ENCODE data around the gene LINGO3. TPM values are rescaled to one million over a fixed set of nuclear protein-coding genes. Genes with fewer than 3 reads are reported as not detected.
A peak's percentile ranks its signal among the peaks of the same experiment; 100 is the strongest.

The LINGO3 gene
- polyA plus RNA-seq, 1 donor, result 0.14 TPM

GRCh38 chr19:2339644-2340310 is 31.8 kb upstream of the LINGO3 start:
- DNase-seq, result no peak

DNA sequence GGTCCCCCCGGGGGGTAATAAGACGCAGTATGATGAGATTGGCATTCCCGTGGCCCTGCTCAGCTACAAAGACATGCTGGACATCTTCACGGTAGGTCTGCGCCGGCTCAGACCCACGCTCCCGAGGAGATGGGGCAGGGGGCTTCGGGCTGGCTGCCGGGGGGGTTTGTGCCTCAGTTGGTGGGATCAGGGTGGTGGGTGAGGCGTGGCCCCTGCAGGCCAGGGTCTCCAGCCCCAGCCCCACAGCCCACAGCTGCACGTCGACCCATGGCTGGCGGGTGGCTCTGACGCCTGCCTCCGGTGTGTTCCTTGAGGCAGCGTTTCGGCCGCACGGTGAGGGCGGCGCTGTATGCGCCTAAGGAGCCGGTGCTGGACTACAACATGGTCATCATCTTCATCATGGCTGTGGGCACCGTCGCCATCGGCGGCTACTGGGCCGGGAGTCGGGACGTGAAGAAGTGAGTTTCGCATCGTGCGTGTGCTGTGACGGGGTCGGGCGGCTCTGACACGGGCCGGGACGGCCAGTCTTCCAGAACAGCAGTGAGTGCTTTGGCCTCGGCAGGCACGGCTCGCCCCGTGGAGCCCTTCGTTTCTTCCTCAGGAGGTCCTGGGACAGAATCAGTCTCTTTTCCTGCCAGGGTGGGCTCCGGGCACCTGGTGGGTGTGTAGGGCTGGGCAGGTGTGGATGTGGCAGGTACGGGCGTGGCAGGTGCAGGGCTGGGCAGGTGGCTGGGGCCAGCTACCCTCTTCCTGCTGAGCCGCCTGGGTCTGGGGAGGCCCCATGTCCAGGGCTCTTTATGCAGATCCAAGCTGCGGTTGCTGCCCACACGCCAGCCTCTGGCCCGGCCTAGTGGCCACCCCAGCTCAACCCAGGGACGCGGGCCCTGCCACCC is 31.0 kb upstream of the LINGO3 start:
- DNase-seq, result no peak

DNA sequence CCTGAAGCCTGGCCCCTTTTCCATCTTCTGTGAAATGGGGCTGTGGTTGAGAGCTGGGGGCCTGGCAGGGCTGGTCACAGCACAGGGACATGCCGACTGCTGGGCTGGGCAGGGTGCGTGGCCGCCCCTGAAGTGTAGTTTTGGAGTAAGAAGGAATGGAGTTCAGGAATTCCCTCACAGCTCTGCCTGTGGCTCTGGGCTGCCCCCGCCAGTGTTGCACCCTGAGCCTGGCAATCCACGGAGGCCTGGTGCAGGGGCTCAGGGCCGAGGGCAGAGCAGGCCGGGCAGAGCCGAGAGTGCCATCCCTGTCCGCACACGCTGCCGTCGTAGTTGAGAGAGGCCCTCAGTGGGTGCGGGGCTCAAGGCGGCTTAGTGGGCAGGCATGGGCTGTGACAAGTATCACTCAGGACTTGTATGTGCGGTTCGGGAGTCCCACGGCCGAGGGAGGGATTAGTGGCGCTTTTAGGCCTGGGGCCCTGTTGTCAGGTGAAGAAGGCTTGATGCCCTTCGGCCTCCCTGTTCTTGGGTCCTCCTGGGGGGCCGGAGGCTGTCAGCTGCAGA is 30.2 kb upstream of the LINGO3 start:
- DNase-seq, result no peak

- DNase-seq, result peak; percentile 70
Observed at GRCh38 chr19:2337329-2337707, 29.4 kb upstream of the LINGO3 start.

DNA sequence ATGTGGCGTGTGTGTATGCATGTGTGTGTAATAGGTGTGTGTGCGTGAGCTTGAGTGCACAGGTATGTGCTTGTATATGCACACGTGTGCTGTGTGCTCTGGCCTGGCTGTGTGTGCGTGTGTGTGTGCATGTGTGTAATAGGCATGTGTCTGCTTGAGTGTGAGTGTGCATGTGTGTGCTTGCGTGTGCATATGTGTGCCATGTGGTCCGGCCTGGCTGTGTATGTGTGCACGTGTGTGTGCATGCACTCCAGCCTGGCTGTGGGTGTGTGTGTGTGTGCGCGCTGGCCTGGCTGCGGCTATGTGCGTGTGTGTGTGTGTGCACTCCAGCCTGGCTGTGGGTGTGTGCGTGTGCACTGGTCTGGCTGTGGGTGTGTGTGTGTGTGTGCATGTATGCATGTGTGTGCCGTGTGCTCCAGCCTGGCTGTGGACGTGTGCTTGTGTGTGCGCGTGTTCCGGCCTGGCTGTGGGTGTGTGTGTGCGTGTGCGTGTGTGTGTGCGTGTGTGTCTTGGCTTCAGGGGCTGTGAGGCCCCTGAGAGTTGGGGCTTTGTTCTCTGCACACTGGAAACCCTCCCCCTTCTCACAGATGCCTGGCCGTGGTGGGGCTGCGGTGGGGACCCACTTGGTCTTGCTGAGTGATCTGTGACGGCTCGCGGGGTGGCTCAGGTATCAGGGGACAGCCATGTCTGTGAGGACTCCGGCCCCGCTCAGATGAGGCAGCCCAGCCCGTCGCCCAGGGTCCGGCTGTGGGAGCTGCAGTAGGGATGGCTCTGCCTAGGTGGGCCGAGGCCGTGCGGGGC is 28.8 kb upstream of the LINGO3 start:
- no peak for DNase-seq

GRCh38 chr19:2335848-2336247 is 27.9 kb upstream of the LINGO3 start:
- no peak for DNase-seq

GRCh38 chr19:2334986-2335846 is 27.3 kb upstream of the LINGO3 start:
- no peak for DNase-seq

DNA sequence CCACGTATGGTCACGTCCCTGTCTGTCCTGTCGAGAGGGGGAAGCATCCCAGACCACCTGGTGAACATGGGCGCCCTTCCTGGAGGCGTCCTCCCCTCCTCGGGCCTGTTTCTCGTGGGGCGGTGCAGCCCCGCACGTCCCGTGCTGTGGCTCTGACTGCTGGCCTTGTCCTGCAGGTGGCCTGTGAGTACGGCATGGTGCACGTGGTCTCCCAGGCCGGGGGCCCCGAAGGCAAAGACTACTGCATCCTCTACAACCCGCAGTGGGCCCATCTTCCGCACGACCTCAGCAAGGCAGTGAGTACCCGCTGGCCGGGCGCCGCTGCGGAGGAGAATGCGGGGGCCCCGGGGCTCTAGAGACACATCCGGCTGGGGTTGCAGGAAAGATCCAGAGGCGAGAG is 26.5 kb upstream of the LINGO3 start:
- DNase-seq, result no peak

DNA sequence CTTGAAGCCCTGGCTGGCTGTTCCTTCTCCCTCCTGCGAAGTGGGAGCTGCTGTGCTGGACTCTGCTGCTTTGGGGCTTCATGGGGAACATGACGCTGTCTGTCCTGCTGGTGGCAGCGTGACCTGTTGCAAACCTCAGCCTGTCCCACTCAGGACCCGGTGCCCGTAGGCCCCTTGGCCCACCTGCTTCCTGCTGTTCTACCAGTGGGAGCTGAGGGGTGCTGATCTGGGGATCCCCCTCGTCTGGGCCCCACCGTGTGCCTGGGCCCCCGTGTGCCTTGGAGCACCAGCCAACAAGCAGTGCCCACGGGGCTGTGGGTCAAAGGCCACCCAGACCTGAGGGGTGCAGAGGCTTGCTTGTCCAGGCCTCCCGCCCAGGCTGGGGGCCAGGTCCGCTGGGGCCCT is 25.9 kb upstream of the LINGO3 start:
- DNase-seq, result no peak

DNA sequence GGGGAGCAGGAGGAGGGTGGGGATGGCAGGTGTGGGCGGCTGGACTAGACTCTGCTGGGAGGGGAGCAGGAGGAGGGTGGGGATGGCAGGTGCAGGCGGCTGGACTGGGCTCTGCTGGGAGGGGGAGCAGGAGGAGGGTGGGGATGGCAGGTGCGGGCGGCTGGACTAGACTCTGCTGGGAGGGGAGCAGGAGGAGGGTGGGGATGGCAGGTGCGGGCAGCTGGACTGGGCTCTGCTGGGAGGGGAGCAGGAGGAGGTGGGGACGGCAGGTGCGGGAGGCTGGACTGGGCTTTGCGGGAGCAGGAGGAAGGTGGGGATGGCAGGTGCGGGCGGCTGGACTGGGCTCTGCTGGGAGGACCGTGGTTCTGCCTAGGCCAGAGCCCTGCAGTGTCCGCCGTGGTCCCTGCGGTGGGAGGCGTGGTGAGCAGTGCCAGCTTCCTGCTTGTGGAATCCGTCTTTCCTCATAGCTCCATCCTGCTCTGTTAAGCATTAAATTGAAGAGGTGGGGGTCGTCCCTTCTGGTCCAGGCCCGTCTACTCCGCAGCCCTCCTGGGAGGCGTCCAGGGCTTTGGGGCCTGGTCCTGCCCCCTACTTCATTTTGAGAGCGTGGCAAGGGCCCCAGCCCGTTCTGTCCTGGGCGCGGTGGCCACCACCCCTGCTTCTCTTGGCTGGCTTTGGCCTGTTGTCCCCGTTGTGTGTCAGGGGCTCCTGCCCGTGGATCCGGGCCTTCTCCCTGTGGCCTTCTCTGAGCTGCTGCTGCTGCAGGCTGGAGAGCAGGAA is 25.3 kb upstream of the LINGO3 start:
- no peak for DNase-seq

- DNase-seq, result no peak
Observed at GRCh38 chr19:2332341-2333026, 24.5 kb upstream of the LINGO3 start.

- no peak for DNase-seq
Observed at GRCh38 chr19:2331601-2332246, 23.8 kb upstream of the LINGO3 start.

DNA sequence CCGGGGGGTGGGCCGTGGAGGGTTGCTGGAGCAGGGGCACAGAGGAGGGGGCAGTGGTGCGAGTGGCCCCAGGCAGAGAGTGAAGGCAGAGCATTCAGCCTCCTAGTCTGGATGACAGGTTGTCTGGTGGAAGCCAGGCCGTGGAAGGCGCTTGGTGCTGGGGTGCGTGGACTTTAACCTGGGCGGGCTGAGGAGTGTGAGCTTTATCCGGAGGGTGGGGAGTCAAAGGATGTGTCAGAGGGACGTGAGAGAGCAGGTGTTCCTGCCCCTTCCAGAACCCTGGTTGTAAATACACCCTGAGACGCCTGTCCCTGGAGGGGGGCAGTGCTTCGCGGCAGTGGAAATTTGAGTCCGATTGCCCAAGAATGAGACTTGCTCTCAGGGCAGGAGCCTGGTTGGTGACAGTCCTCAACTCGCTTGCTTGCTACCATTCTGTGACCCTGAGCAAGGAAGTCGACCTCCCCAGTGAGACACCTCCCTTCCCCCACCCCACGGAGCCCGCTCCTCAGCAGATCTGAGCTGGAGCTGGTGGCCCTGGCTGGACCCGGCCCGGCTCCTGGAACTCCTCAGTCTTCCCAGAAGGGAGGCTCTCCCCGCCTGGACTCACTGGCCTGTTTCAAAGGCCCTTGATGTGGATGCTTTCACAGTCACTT is 22.8 kb upstream of the LINGO3 start:
- DNase-seq, result no peak

GRCh38 chr19:2330255-2330631 is 22.3 kb upstream of the LINGO3 start:
- no peak for DNase-seq

- no peak for DNase-seq
Observed at GRCh38 chr19:2329501-2329916, 21.6 kb upstream of the LINGO3 start.

GRCh38 chr19:2329149-2329478 is 21.2 kb upstream of the LINGO3 start:
- no peak for DNase-seq

DNA sequence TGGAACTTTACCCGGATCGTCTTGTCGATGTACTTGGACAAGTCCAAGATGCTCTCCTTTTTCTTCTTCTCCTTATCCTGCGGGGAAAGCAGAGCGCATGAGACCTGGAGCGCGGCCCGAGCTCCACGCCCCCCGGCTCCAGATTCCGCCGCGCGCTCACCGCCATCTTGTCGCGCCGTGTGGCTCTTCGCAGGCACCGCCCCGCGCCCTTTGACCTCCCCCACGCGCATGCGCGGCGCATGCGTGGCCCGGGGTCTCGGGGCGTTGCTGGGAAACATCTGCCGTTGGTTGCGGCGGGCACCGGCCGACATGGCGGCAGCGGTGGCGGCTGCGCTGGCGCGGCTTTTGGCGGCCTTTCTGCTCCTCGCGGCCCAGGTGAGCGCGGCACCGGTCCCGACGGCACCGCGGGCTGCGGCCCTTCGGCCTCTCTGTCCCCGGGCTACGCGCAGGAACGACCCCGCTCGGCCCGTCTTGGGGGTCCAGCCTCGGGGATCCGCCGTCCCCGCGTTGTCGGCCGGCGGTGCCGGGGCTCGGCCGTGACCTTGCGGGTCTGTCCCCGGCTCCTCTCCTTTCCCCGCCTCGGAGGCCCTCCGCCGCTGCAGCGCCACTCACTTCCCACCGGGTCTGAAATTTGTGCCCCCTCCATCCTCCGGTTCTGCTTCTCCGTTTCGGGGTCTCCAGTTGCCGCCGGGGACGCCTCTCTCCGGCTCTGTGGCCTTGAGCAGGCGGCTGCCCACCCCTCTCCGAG is 20.6 kb upstream of the LINGO3 start, which contains the start of the genes LSM7 and SPPL2B:
Gene LSM7 (minus strand): TSS at position 186 of the 748 bp plus-strand sequence. CDS start 20 bp downstream, at position 166.
Gene SPPL2B (plus strand): TSS at position 284 of the 748 bp plus-strand sequence. CDS start 26 bp downstream, at position 310.
- peak; percentile 95 for DNase-seq

DNA sequence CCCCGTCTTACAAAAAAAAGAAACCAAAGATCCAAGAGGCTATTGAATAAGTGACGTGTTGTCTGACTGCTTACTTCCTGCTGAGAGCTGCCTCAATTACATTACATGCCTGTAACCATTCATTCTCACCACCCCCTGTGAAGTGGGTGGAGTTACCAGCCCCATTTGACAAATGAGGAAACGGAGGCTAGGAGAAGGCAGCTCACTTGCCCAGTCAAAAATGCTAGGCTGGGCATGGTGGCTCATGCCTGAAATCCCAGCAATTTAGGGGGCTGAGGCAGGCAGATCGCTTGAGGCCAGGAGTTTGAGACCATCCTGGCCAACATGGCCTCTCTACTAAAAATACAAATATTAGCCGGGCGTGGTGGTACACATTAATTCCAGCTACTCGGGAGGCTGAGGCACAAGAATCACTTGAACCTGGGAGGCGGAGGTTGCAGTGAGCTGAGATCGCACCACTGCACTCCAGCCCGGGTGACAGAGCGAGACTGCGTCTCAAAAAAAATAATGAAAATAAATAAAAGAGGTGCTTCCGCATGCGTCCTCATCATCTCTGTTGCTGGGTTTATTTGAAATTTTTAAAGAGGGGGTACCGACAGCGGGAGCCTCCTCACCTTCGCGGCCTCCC is 19.9 kb upstream of the LINGO3 start:
- DNase-seq, result no peak

Data from hindlimb muscle (tissue), 1 donor.